Large intestine (tissue), 3 donors: ENCODE measurements around the gene NOTUM. TPM values are rescaled to one million over a fixed set of nuclear protein-coding genes. Genes with fewer than 3 reads are reported as not detected.

Source experiments
- DNase-seq, 2 donors: peaks; one replicate each; pipeline versions ENCODE4 v3.0.0 to v3.0.0-alpha.2; 2013
- H3K27ac ChIP-seq: one replicate; pipeline ENCODE4 v1.5.1; 2013; ENCODE audit warnings: low read length
- H3K27me3 ChIP-seq: 2 replicates; pipeline ENCODE4 v1.6.1; 2013; ENCODE audit warnings: low read length; ENCODE audit not compliant: control insufficient read depth, insufficient read depth
- H3K36me3 ChIP-seq: 2 replicates; pipeline ENCODE4 v1.6.1; 2013; ENCODE audit warnings: low read length; ENCODE audit not compliant: control insufficient read depth, insufficient read depth
- H3K4me1 ChIP-seq: one replicate; pipeline ENCODE4 v1.6.1; 2013; ENCODE audit warnings: low read length; ENCODE audit not compliant: control insufficient read depth, insufficient read depth
- H3K4me3 ChIP-seq: one replicate; pipeline ENCODE4 v1.5.1; 2013; ENCODE audit warnings: low read length
- H3K9me3 ChIP-seq: one replicate; pipeline ENCODE4 v1.6.1; 2013; ENCODE audit warnings: mild to moderate bottlenecking, low read depth, low read length, moderate library complexity; ENCODE audit not compliant: control insufficient read depth
- WGBS: methylation state at CpG from one replicate; pipeline ENCODE4 v1.1.5; 2013; ENCODE audit warnings: low lambda C conversion rate; ENCODE audit not compliant: insufficient coverage; 5-methylcytosine and 5-hydroxymethylcytosine counted together
- polyA plus RNA-seq: library from polyadenylated mRNA; unstranded; fragments of 120-200 nt; gene quantifications from one replicate; pipeline ENCODE4 v1.2.1, GENCODE V29; 2013

The NOTUM gene
- polyA plus RNA-seq, 1 donor = 4.1 TPM

- peaks cover 27% of the 10 kb centered on the region for H3K4me1 ChIP-seq
- H3K4me3 ChIP-seq = no peak overlapping the region
- DNase-seq = no peak
- no peak overlapping the region for H3K27ac ChIP-seq
- H3K36me3 ChIP-seq = peaks cover 25% of the 10 kb centered on the region
- WGBS = no CpG with 5 or more reads among the region's 29 CpGs
- H3K27me3 ChIP-seq = no peaks in the 10 kb centered on the region
- peaks cover 7% of the 10 kb centered on the region for H3K9me3 ChIP-seq
These were observed 34.7 kb upstream of the NOTUM start for GRCh38 chr17:81995463-81996231.

GRCh38 chr17:81994593-81995462, 33.8 kb upstream of the NOTUM start:
- Histone ChIP-seq H3K4me1 (peaks cover 18% of the 10 kb centered on the region), H3K4me3 (no peak overlapping the region)

GRCh38 chr17:81993729-81994592, 33.0 kb upstream of the NOTUM start:
- Histone ChIP-seq H3K4me3 (no peak overlapping the region), H3K36me3 (peaks cover 26% of the 10 kb centered on the region), H3K9me3 (peaks cover 7% of the 10 kb centered on the region), H3K27ac (no peak overlapping the region), H3K4me1 (peaks cover 18% of the 10 kb centered on the region), H3K27me3 (no peaks in the 10 kb centered on the region)
- no CpG with 5 or more reads among the region's 37 CpGs for WGBS
- no peak for DNase-seq

More at GRCh38 chr17:81994593-81995462, 33.8 kb upstream of the NOTUM start:
- peaks cover 7% of the 10 kb centered on the region for H3K9me3 ChIP-seq
- no peak overlapping the region for H3K27ac ChIP-seq
- H3K36me3 ChIP-seq = peaks cover 25% of the 10 kb centered on the region
- no peaks in the 10 kb centered on the region for H3K27me3 ChIP-seq
- 75% methylated on average over 2 of the region's 39 CpGs for WGBS
- no peak for DNase-seq

- no peak overlapping the region for H3K4me3 ChIP-seq
- H3K9me3 ChIP-seq = peaks cover 7% of the 10 kb centered on the region
- H3K4me1 ChIP-seq = peaks cover 18% of the 10 kb centered on the region
- DNase-seq = no peak
- no peaks in the 10 kb centered on the region for H3K27me3 ChIP-seq
- H3K27ac ChIP-seq = peak overlapping the region; percentile 60
- WGBS = no CpG with 5 or more reads among the region's 31 CpGs
- H3K36me3 ChIP-seq = peaks cover 22% of the 10 kb centered on the region
These were observed 31.5 kb upstream of the NOTUM start for GRCh38 chr17:81992306-81993102.

- H3K4me1 ChIP-seq = peaks cover 18% of the 10 kb centered on the region
- WGBS = no CpG with 5 or more reads among the region's 31 CpGs
- H3K36me3 ChIP-seq = peaks cover 23% of the 10 kb centered on the region
- peak; percentile 70 to 84 for DNase-seq
- H3K4me3 ChIP-seq = no peak overlapping the region
- peak overlapping the region; percentile 60 for H3K27ac ChIP-seq
- no peaks in the 10 kb centered on the region for H3K27me3 ChIP-seq
- H3K9me3 ChIP-seq = peaks cover 7% of the 10 kb centered on the region
These were observed 30.8 kb upstream of the NOTUM start for GRCh38 chr17:81991684-81992305.

- DNase-seq = no peak
- H3K4me3 ChIP-seq = no peak overlapping the region
- peaks cover 26% of the 10 kb centered on the region for H3K36me3 ChIP-seq
- H3K4me1 ChIP-seq = peaks cover 18% of the 10 kb centered on the region
- no peaks in the 10 kb centered on the region for H3K27me3 ChIP-seq
- peaks cover 7% of the 10 kb centered on the region for H3K9me3 ChIP-seq
- H3K27ac ChIP-seq = peak overlapping the region; percentile 60
- WGBS = 93% methylated on average over 3 of the region's 25 CpGs
These were observed 30.1 kb upstream of the NOTUM start for GRCh38 chr17:81990836-81991683.

GRCh38 chr17:81987161-81987770, 26.3 kb upstream of the NOTUM start:
- Histone ChIP-seq H3K27ac (no peak overlapping the region), H3K4me3 (no peak overlapping the region), H3K36me3 (peaks cover 40% of the 10 kb centered on the region), H3K27me3 (no peaks in the 10 kb centered on the region), H3K4me1 (peaks cover 12% of the 10 kb centered on the region), H3K9me3 (peaks cover 7% of the 10 kb centered on the region)
- no CpG with 5 or more reads among the region's 26 CpGs for WGBS
- no peak for DNase-seq

- Histone ChIP-seq H3K9me3 (peaks cover 7% of the 10 kb centered on the region), H3K27ac (no peak overlapping the region), H3K36me3 (peaks cover 41% of the 10 kb centered on the region), H3K27me3 (no peaks in the 10 kb centered on the region), H3K4me1 (peaks cover 5% of the 10 kb centered on the region), H3K4me3 (no peak overlapping the region)
- no peak for DNase-seq
- WGBS = no CpG with 5 or more reads among the region's 26 CpGs
These were observed 25.6 kb upstream of the NOTUM start for GRCh38 chr17:81986606-81987005.
